AG10803 (cell line): Measurements from ENCODE around the gene STK39.

ENCODE experiments used
- DNase-seq: peaks from one replicate; pipeline ENCODE4 v3.0.0; 2010; ENCODE audit warnings: low read depth
- H3K4me3 ChIP-seq: 2 replicates; pipeline ENCODE4 v1.5.1; 2011; ENCODE audit warnings: mild to moderate bottlenecking, low read length, control low read depth
- CTCF ChIP-seq: conservative IDR thresholded peaks from 2 replicates; pipeline ENCODE4 v1.5.1; 2011; ENCODE audit warnings: mild to moderate bottlenecking, low read length, control low read depth, inconsistent platforms

Gene STK39

GRCh38 chr2:168145426-168146310 lies 101.7 kb downstream of the STK39 start:
- TF ChIP-seq CTCF, result no peak
- no peak for DNase-seq
- no peak overlapping the region for H3K4me3 ChIP-seq

- DNase-seq, result no peak
- no peak overlapping the region for H3K4me3 ChIP-seq
- TF ChIP-seq CTCF, result no peak
These were observed 102.4 kb downstream of the STK39 start for GRCh38 chr2:168145011-168145410.

DNA sequence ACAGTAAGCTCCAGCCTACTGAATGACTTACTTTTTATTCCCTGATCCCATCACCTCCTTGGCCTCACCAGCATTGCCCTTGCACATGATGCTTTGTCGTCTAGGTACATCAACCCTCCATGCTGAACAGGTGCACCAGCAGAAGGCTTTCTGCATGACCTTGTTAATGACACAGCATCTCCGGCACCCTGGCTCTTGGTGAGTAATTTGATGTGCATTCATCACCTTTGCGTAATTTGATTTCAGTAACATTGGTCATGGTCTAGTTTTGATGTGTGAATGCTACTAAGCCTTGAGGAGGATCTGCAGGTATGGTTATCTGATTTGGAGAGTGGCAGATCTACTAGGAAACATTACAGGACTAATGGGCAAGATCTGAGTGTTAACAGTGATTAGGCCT lies 103.6 kb downstream of the STK39 start:
- DNase-seq, result no peak
- no peak overlapping the region for H3K4me3 ChIP-seq
- no peak for TF ChIP-seq CTCF

- H3K4me3 ChIP-seq, result no peak overlapping the region
- DNase-seq, result no peak
- TF ChIP-seq CTCF, result no peak
These were observed 106.5 kb downstream of the STK39 start for GRCh38 chr2:168140892-168141291.

- H3K4me3 ChIP-seq, result no peak overlapping the region
- no peak for TF ChIP-seq CTCF
- no peak for DNase-seq
These were observed 107.5 kb downstream of the STK39 start for GRCh38 chr2:168139852-168140251.

GRCh38 chr2:168138901-168139300 lies 108.5 kb downstream of the STK39 start:
- no peak for DNase-seq
- no peak for TF ChIP-seq CTCF
- no peak overlapping the region for H3K4me3 ChIP-seq

DNA sequence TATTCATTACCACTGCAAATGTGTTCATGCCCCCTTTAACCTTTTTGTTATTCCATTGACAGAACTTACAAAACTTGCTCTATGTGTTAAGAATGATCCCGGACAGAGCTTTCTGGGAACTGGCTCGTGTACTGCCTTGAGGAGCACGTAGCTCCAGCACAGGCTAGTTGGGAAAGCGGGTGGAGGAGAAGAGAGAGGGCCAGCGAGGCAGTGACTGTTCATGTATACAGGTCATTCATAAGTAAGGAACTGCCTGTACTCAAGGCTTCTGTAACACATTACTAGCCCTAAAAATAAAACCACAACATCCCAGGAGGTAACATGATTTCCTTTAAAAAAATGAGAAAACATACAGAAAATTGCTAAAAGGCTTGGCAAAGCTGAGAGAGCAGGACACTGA lies 109.0 kb downstream of the STK39 start:
- H3K4me3 ChIP-seq, result no peak overlapping the region
- no peak for DNase-seq
- no peak for TF ChIP-seq CTCF
